ENCODE measurements around the gene CDKN2B. TPM values are rescaled to one million over a fixed set of nuclear protein-coding genes. Genes with fewer than 3 reads are reported as not detected.

The CDKN2B gene
- total RNA-seq, 1 experiment from 2014 or later = 0.05 TPM

DNA sequence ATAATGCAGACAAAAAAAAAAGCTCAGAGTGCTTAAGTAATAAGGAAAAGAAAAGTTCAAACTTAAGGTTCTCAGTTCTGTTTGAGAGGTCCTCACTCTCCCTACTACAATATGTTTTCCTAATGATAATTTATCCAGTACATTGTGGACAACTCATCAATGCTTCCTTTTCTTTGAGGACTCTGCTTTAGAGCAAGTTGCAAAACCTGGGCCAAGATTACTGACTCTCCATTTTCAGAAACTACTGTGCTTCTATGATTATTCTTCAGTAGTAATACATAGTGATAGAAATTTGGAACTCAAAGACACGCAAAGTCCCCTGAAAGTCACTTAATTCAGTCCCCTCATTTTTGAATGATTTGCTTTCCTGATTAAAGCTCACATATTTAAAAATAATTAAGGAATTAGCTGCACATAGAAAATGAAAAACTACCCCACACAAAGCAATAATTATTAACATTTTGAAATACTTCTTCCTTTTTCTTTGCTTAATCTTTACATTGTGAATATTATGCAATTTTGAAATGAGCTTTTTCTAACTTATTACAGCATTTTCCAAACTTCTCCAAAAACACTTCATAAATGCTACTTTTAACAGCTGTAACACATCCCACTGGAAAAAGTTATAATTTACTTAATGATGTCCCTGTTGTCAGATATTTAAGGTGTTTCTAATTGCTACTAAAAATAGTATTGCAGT, 26.1 kb downstream of the CDKN2B start:
- Histone ChIP-seq H3K27me3 (ENCODE audit: control insufficient read depth, insufficient read depth, low read length) (no peaks in the 10 kb centered on the region), H3K4me3 (ENCODE audit: low read depth in 2 of 2, low read length in 2 of 2) (no peak overlapping the region), H3K4me1 (ENCODE audit: control insufficient read depth, insufficient read depth, low read length) (no peaks in the 10 kb centered on the region), H3K27ac (ENCODE audit: low read length) (no peak overlapping the region), H3K36me3 (ENCODE audit: control insufficient read depth, insufficient read depth, low read length) (no peaks in the 10 kb centered on the region), H3K9me3 (ENCODE audit: control insufficient read depth, insufficient read depth, low read depth, low read length) (no peaks in the 10 kb centered on the region)
- DNase-seq (ENCODE audit: low read depth, low spot score) = no peak
- CTCF ChIA-PET = no interaction called here
- BruUV-seq (replicated peaks) = no TSS peak
- POLR2A ChIA-PET = no interaction called here
- TF ChIP-seq, protein P1, sequence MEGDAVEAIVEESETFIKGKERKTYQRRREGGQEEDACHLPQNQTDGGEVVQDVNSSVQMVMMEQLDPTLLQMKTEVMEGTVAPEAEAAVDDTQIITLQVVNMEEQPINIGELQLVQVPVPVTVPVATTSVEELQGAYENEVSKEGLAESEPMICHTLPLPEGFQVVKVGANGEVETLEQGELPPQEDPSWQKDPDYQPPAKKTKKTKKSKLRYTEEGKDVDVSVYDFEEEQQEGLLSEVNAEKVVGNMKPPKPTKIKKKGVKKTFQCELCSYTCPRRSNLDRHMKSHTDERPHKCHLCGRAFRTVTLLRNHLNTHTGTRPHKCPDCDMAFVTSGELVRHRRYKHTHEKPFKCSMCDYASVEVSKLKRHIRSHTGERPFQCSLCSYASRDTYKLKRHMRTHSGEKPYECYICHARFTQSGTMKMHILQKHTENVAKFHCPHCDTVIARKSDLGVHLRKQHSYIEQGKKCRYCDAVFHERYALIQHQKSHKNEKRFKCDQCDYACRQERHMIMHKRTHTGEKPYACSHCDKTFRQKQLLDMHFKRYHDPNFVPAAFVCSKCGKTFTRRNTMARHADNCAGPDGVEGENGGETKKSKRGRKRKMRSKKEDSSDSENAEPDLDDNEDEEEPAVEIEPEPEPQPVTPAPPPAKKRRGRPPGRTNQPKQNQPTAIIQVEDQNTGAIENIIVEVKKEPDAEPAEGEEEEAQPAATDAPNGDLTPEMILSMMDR (IDR thresholded peaks at IDR 0.05) = no peak
- TF ChIP-seq, protein P2, sequence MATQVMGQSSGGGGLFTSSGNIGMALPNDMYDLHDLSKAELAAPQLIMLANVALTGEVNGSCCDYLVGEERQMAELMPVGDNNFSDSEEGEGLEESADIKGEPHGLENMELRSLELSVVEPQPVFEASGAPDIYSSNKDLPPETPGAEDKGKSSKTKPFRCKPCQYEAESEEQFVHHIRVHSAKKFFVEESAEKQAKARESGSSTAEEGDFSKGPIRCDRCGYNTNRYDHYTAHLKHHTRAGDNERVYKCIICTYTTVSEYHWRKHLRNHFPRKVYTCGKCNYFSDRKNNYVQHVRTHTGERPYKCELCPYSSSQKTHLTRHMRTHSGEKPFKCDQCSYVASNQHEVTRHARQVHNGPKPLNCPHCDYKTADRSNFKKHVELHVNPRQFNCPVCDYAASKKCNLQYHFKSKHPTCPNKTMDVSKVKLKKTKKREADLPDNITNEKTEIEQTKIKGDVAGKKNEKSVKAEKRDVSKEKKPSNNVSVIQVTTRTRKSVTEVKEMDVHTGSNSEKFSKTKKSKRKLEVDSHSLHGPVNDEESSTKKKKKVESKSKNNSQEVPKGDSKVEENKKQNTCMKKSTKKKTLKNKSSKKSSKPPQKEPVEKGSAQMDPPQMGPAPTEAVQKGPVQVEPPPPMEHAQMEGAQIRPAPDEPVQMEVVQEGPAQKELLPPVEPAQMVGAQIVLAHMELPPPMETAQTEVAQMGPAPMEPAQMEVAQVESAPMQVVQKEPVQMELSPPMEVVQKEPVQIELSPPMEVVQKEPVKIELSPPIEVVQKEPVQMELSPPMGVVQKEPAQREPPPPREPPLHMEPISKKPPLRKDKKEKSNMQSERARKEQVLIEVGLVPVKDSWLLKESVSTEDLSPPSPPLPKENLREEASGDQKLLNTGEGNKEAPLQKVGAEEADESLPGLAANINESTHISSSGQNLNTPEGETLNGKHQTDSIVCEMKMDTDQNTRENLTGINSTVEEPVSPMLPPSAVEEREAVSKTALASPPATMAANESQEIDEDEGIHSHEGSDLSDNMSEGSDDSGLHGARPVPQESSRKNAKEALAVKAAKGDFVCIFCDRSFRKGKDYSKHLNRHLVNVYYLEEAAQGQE (IDR thresholded peaks at IDR 0.05; ENCODE audit: insufficient read depth in 1 of 2, low read depth in 2 of 2, low read length in 1 of 2) = no peak
- TF ChIP-seq POLR2AphosphoS5 (IDR thresholded peaks at IDR 0.05; ENCODE audit: low read depth, low read length) = no peak
- no peak for TF ChIP-seq TCF7L2 (IDR thresholded peaks at IDR 0.05; ENCODE audit: low read depth, low read length)
- TF ChIP-seq SIN3A (IDR thresholded peaks at IDR 0.05; ENCODE audit: borderline replicate concordance, insufficient read depth, low read depth, low read length) = no peak
- intact Hi-C loops (cut with micrococcal nuclease; ENCODE audit: unreplicated experiment) (no loop called here), in situ Hi-C loops (cut with HindIII; ENCODE audit: low pct_unique_long_range_greater_than_20kb, low sequenced_read_pairs) (no loop called here)
- ATAC-seq = no peak

DNA sequence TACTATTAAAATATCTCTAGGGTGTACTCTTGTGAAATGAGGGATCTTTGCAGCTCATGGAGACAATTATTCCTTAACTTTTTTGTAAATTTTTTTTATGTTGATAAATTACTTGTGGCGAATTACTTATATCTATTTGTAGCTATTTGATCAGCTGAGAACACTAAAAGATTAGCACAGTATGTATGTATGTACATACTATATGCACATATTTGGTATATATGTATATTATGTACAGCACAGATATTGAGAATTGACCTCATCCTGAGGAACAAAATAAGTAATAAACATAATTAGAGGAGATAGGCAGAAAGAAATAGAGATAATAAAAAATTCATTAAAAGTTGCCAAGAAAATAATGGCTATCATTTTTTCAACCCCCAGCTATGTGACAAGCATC, 26.7 kb downstream of the CDKN2B start:
- ChIA-PET CTCF (no interaction called here), POLR2A (no interaction called here)
- Histone ChIP-seq H3K9me3 (ENCODE audit: control insufficient read depth, insufficient read depth, low read depth, low read length) (no peaks in the 10 kb centered on the region), H3K27me3 (ENCODE audit: control insufficient read depth, insufficient read depth, low read length) (no peaks in the 10 kb centered on the region), H3K27ac (ENCODE audit: low read length) (no peak overlapping the region), H3K4me1 (ENCODE audit: control insufficient read depth, insufficient read depth, low read length) (no peaks in the 10 kb centered on the region), H3K36me3 (ENCODE audit: control insufficient read depth, insufficient read depth, low read length) (no peaks in the 10 kb centered on the region), H3K4me3 (ENCODE audit: low read depth in 2 of 2, low read length in 2 of 2) (no peak overlapping the region)
- intact Hi-C loops (cut with micrococcal nuclease; ENCODE audit: unreplicated experiment) (no loop called here), in situ Hi-C loops (cut with HindIII; ENCODE audit: low pct_unique_long_range_greater_than_20kb, low sequenced_read_pairs) (no loop called here)
- ATAC-seq = no peak
- DNase-seq (ENCODE audit: low read depth, low spot score) = no peak
- no TSS peak for BruUV-seq (replicated peaks)
- TF ChIP-seq, protein P2 (IDR thresholded peaks at IDR 0.05; ENCODE audit: insufficient read depth in 1 of 2, low read depth in 2 of 2, low read length in 1 of 2) = no peak
- TF ChIP-seq POLR2AphosphoS5 (IDR thresholded peaks at IDR 0.05; ENCODE audit: low read depth, low read length) = no peak
- TF ChIP-seq, protein P1 (IDR thresholded peaks at IDR 0.05) = no peak
- TF ChIP-seq TCF7L2 (IDR thresholded peaks at IDR 0.05; ENCODE audit: low read depth, low read length) = no peak
- TF ChIP-seq SIN3A (IDR thresholded peaks at IDR 0.05; ENCODE audit: borderline replicate concordance, insufficient read depth, low read depth, low read length) = no peak
